ENCODE data around the gene B3GAT3. TPM values are rescaled to one million over a fixed set of nuclear protein-coding genes. Genes with fewer than 3 reads are reported as not detected.

Gene B3GAT3
- total and polyA plus RNA-seq, 10 donors: 25.2 to 65.7 (median 39.8) TPM

GRCh38 chr11:62649486-62649885 is 27.7 kb upstream of the B3GAT3 start:
- Histone ChIP-seq H3K9me3 (no peaks in the 10 kb centered on the region), H3K27ac (no peak overlapping the region), H3K4me1 (peaks cover 29 to 77% (median 53%) of the 10 kb centered on the region in 6 donors), H3K4me3 (no peak overlapping the region), H3K27me3 (replicated peaks in 1 of 7) (no peaks in the 10 kb centered on the region), H3K36me3 (peaks cover 0 to 35% (median 24%) of the 10 kb centered on the region in 6 donors)
- intact Hi-C loops (cut with DNase I; ENCODE audit: low total_unique reads): no loop called here
- WGBS, 5 donors: 86 to 89% (median 89%) methylated on average over 11 of the region's 11 CpGs
- peak; percentile 62 for DNase-seq
- TF ChIP-seq CTCF (IDR thresholded peaks at IDR 0.05 in 8 of 11, conservative IDR thresholded peaks at IDR 0.05 in 3 of 11) (no peak), POLR2AphosphoS5 (IDR thresholded peaks at IDR 0.05) (no peak), POLR2A (IDR thresholded peaks at IDR 0.05) (no peak)

GRCh38 chr11:62648967-62649364 is 27.2 kb upstream of the B3GAT3 start:
- Histone ChIP-seq H3K4me3 (no peak overlapping the region), H3K27ac (no peak overlapping the region), H3K27me3 (replicated peaks in 1 of 7) (no peaks in the 10 kb centered on the region), H3K36me3 (peaks cover 0 to 40% (median 28%) of the 10 kb centered on the region in 6 donors), H3K4me1 (peaks cover 32 to 77% (median 55%) of the 10 kb centered on the region in 6 donors), H3K9me3 (no peaks in the 10 kb centered on the region)
- TF ChIP-seq POLR2AphosphoS5 (IDR thresholded peaks at IDR 0.05) (no peak), POLR2A (IDR thresholded peaks at IDR 0.05) (no peak), CTCF (IDR thresholded peaks at IDR 0.05 in 8 of 11, conservative IDR thresholded peaks at IDR 0.05 in 3 of 11) (no peak)
- intact Hi-C loops (cut with DNase I; ENCODE audit: low total_unique reads): no loop called here
- peak; percentile 75 for DNase-seq
- WGBS, 5 donors: 94 to 98% (median 95%) methylated on average over 11 of the region's 11 CpGs

- H3K27ac ChIP-seq: no peak overlapping the region
- no peak for TF ChIP-seq CTCF (IDR thresholded peaks at IDR 0.05 in 8 of 11, conservative IDR thresholded peaks at IDR 0.05 in 3 of 11)
- no peak for TF ChIP-seq POLR2AphosphoS5 (IDR thresholded peaks at IDR 0.05)
- no peak for TF ChIP-seq POLR2A (IDR thresholded peaks at IDR 0.05)
- peaks cover 0 to 46% (median 34%) of the 10 kb centered on the region in 6 donors for H3K36me3 ChIP-seq
- H3K9me3 ChIP-seq: no peaks in the 10 kb centered on the region
- peaks cover 32 to 81% (median 58%) of the 10 kb centered on the region in 6 donors for H3K4me1 ChIP-seq
- no peak overlapping the region for H3K4me3 ChIP-seq
- 87 to 99% (median 96%) methylated on average over 6 to 24 of the region's 24 CpGs for whole genome bisulfite sequencing, 5 donors
- intact Hi-C loops (cut with DNase I; ENCODE audit: low total_unique reads): no loop called here
- peak; percentile 76 for DNase-seq
- no peaks in the 10 kb centered on the region for H3K27me3 ChIP-seq (replicated peaks in 1 of 7)
Observed at GRCh38 chr11:62648185-62648966, 26.6 kb upstream of the B3GAT3 start.

GRCh38 chr11:62647609-62648005 is 25.8 kb upstream of the B3GAT3 start:
- 76 to 89% (median 88%) methylated on average over 5 to 6 of the region's 6 CpGs for WGBS, 5 donors
- Histone ChIP-seq H3K9me3 (no peaks in the 10 kb centered on the region), H3K27ac (peak overlapping the region in 1 of 8 donors; percentile 94), H3K27me3 (replicated peaks in 1 of 7) (no peaks in the 10 kb centered on the region), H3K4me3 (no peak overlapping the region), H3K4me1 (peaks cover 32 to 86% (median 55%) of the 10 kb centered on the region in 6 donors), H3K36me3 (peaks cover 0 to 54% (median 41%) of the 10 kb centered on the region in 6 donors)
- intact Hi-C loops (cut with DNase I; ENCODE audit: low total_unique reads): no loop called here
- TF ChIP-seq POLR2A (IDR thresholded peaks at IDR 0.05): no peak
- TF ChIP-seq POLR2AphosphoS5 (IDR thresholded peaks at IDR 0.05): no peak
- TF ChIP-seq CTCF (IDR thresholded peaks at IDR 0.05 in 8 of 11, conservative IDR thresholded peaks at IDR 0.05 in 3 of 11): no peak
- DNase-seq: no peak
